Kidney epithelial cell (primary cell): ENCODE data around the gene ORAI3. TPM values are rescaled to one million over a fixed set of nuclear protein-coding genes. Genes with fewer than 3 reads are reported as not detected.
A peak's percentile ranks its signal among the peaks of the same experiment; 100 is the strongest.

Source experiments
- DNase-seq: peaks from one replicate; pipeline ENCODE4 v3.0.0-alpha.2; 2010; ENCODE audit warnings: low read depth
- H3K27me3 ChIP-seq: 2 replicates; pipeline ENCODE4 v1.6.0; 2011; ENCODE audit warnings: low read length; ENCODE audit not compliant: control insufficient read depth, insufficient read depth
- H3K36me3 ChIP-seq: 2 replicates; pipeline ENCODE4 v1.5.1; 2011; ENCODE audit warnings: low read length; ENCODE audit not compliant: control insufficient read depth, insufficient read depth
- H3K4me3 ChIP-seq: 2 replicates; pipeline ENCODE4 v1.5.1; 2011; ENCODE audit warnings: low read depth, mild to moderate bottlenecking, control low read depth, low read length
- total RNA-seq: library from RNA; depleted of rRNA; stranded (reverse); fragments of >200 nt; gene quantifications from 2 replicates; pipeline ENCODE4 v1.2.3, GENCODE V29; 2015
- TF ChIP-seq, protein P1 (sequence below): IDR thresholded peaks from 2 replicates; pipeline ENCODE4 v1.5.1; 2011; ENCODE audit warnings: mild to moderate bottlenecking, moderate library complexity, low read length, control low read depth, inconsistent platforms; ENCODE audit not compliant: insufficient read depth, poor library complexity, severe bottlenecking

Gene ORAI3
- total RNA-seq, 1 donor from 2014 or later = 37.9 TPM

DNA sequence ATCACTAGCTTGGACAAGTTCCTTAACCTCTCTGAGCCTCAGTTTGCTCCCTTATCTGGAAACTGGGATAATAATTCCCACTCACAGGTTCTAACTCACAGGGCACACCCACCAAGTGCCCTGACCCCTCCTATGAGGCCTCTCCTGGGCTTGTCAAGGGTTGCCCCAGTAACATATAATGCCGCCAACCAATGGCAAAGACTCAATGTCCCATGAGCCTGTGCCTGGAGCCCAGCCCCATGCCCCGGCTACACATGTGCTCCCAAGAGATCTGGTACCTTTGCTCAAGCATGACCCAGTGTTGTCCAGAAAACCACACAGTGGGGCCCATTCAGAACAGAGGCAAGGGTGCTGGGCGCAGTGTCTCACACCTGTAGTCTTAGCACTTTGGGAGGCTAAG is 34.0 kb upstream of the ORAI3 start:
- no peaks in the 10 kb centered on the region for H3K27me3 ChIP-seq
- no peak overlapping the region for H3K4me3 ChIP-seq
- DNase-seq = no peak
- no peaks in the 10 kb centered on the region for H3K36me3 ChIP-seq
- TF ChIP-seq, protein P1, sequence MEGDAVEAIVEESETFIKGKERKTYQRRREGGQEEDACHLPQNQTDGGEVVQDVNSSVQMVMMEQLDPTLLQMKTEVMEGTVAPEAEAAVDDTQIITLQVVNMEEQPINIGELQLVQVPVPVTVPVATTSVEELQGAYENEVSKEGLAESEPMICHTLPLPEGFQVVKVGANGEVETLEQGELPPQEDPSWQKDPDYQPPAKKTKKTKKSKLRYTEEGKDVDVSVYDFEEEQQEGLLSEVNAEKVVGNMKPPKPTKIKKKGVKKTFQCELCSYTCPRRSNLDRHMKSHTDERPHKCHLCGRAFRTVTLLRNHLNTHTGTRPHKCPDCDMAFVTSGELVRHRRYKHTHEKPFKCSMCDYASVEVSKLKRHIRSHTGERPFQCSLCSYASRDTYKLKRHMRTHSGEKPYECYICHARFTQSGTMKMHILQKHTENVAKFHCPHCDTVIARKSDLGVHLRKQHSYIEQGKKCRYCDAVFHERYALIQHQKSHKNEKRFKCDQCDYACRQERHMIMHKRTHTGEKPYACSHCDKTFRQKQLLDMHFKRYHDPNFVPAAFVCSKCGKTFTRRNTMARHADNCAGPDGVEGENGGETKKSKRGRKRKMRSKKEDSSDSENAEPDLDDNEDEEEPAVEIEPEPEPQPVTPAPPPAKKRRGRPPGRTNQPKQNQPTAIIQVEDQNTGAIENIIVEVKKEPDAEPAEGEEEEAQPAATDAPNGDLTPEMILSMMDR = no peak

DNA sequence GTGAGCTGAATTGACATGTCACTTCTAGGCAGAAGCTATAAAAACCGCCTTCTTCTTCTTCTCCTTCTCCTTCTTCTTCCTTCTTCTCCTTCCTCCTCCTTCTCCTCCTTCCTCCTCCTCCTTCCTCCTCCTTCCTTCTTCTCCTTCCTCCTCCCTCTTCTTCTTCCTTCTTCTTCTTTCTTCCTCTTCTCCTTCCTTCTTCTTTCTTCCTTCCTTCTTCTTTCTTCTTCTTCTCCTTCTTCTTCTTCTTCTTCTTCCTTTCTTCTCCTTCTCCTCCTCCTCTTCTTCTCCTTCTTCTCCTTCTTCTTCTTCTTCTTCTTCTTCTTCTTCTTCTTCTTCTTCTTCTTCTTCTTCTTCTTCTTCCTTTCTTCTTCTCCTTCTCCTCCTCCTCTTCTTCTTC is 30.3 kb upstream of the ORAI3 start:
- no peak overlapping the region for H3K4me3 ChIP-seq
- TF ChIP-seq, protein P1 = no peak
- DNase-seq = no peak
- no peaks in the 10 kb centered on the region for H3K36me3 ChIP-seq
- H3K27me3 ChIP-seq = no peaks in the 10 kb centered on the region

DNA sequence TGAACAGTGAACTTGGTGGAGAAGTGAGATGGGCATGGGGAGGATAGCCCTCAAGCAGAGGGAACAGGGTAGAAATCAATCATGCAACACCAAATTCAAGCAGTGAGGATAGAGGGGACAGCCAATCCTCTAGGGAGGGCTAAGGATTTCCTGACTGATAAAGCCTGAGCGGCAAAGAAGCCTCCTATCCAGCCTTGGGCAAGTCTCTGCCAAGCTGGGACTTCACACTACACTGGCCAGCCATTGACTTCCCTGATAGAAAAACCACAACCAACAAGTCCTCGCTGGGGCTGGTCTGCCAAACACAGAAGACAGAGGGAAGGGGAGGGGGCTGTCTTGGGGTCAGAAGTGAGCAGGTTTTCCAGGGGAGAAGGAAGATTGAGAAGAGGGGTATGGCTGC is 28.0 kb upstream of the ORAI3 start:
- H3K36me3 ChIP-seq = no peaks in the 10 kb centered on the region
- no peak overlapping the region for H3K4me3 ChIP-seq
- no peak for DNase-seq
- TF ChIP-seq, protein P1 = no peak
- H3K27me3 ChIP-seq = no peaks in the 10 kb centered on the region

DNA sequence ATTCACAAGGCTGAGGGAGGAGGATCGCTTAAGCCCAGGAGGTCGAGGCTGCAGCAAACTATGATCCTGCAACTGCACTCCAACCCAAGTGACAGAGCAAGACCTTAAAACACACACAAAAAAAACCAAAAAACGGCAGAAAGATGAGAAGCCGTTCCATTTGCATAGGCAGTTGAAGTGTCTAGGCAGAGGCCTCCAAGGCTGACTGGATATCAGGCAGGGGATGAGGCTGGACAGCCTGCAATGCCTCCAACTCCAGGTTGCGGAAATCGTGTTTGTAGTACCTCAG is 27.5 kb upstream of the ORAI3 start:
- no peak overlapping the region for H3K4me3 ChIP-seq
- no peaks in the 10 kb centered on the region for H3K27me3 ChIP-seq
- DNase-seq = no peak
- TF ChIP-seq, protein P1 = no peak
- H3K36me3 ChIP-seq = no peaks in the 10 kb centered on the region

DNA sequence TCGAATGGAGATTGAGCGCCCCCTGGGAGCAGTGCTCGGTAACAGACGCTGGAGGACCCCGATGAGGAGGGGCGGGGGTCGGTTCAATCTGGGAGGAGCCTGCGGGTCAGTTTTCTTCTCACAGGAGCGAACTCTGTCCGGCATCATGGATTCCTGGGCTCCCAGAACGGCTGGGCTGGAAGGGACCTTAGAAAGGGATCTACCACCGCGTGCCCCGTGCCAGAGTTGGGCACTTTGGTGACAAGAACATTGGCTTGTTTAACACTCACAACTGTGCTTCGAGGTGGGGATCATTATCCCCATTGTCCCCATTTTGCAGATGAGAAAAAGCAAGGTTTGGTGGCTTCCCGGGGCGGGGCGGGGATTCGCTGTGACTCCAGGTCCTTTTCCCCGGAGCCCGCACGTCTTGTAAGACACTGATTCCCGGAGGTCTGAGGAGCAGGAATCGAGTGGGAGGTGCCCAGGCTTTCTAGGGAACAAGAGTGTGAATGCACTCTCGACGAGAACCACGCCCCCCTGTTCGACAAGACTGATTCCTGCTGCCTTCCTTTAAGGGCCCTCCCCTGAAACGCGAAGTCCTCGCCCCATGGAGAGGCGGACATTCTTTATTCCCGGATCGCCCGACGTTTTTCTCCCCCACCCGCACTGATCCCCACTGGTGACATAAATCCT is 27.0 kb upstream of the ORAI3 start:
- peak overlapping the region; percentile 48 for H3K4me3 ChIP-seq
- TF ChIP-seq, protein P1 = peak; percentile 91
- DNase-seq = peak; percentile 67
- H3K36me3 ChIP-seq = no peaks in the 10 kb centered on the region
- H3K27me3 ChIP-seq = no peaks in the 10 kb centered on the region

DNA sequence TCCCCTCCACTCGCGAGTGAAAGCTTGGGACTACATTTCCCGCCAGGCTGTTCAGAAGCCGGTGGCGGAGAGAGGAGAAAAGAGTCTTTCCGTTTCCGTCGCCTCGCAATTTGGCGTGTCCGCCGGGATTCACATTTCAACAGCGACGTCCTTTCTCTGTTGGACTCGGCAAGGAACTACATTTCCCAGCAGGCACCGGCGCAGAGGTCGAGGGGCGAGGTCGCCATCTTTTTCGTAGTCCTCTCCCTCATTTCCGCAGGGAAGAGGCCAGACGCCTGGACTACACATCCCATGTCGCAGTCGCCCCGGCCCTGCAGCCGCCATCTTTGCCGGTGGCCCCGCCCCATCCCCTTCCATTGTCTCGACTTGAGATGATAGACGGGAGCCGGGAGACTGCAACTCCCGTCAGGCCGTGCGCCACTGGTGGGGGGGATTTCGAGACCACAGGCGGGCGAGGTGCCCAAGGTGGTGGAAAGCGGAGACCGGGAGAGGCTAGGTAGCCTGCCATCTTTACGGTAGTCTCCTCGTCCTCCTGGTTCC is 26.4 kb upstream of the ORAI3 start:
- no peaks in the 10 kb centered on the region for H3K36me3 ChIP-seq
- H3K27me3 ChIP-seq = no peaks in the 10 kb centered on the region
- TF ChIP-seq, protein P1 = no peak
- peak overlapping the region; percentile 58 for H3K4me3 ChIP-seq
- peak; percentile 97 for DNase-seq
